HepG2 (cell line): Measurements from ENCODE around the gene CYB5R3. TPM values are rescaled to one million over a fixed set of nuclear protein-coding genes. Genes with fewer than 3 reads are reported as not detected.

Source experiments
- ATAC-seq: fragments of 200-7000 bp; cut with Tn5 transposase; 3 replicates; pipeline ENCODE4 v1.9.1; 2020; ENCODE audit warnings: mild to moderate bottlenecking, moderate library complexity
- BruUV-seq: library from RNA; stranded (reverse); fragments of 400-500 nt; replicated peaks from 2 replicates; lab custom pipeline; 2021; lab: Mats Ljungman, UMichigan
- CTCF ChIA-PET: fragments of 300-600 bp; formaldehyde crosslinking; extraction: SDS; loops from one replicate; lab custom pipeline; 2021; ENCODE audit warnings: low total read pairs, inconsistent platforms, low intra/inter-chr PET ratio; lab: Yijun Ruan, JAX
- POLR2A ChIA-PET: fragments of 350-600 bp; sonication (Branson Sonifier 250); formaldehyde crosslinking; loops from one replicate; lab custom pipeline; 2020; ENCODE audit warnings: antibody characterized with exemption, inconsistent platforms; lab: Yijun Ruan, JAX
- DNase-seq: peaks from one replicate; pipeline ENCODE4 v3.0.0-alpha.2; 2015; ENCODE audit warnings: low spot score
- FAIRE-seq: peaks from 3 replicates; lab custom pipeline; 2011; peaks lifted over from hg19 to GRCh38; lab: Jason Lieb, UNC
- H2AFZ ChIP-seq: one replicate; pipeline ENCODE4 v1.6.1; 2011; ENCODE audit warnings: low read length, inconsistent platforms
- H3K27ac ChIP-seq: fragments of 300-600 bp; 3 replicates; pipeline ENCODE4 v1.8.0; 2011; ENCODE audit warnings: mixed run types, mild to moderate bottlenecking, mixed read lengths, low read length, inconsistent platforms; ENCODE audit not compliant: insufficient read depth; ENCODE audit errors: extremely low read length
- H3K27me3 ChIP-seq, 2 experiments: fragments of 200-600 bp in 1 of 2; 2 replicates in 1 of 2; 3 replicates in 1 of 2; pipeline versions ENCODE4 v1.6.0 to v1.8.0; 2011; ENCODE audit warnings: low read length in 2 of 2, mild to moderate bottlenecking in 2 of 2, moderate library complexity in 2 of 2, inconsistent platforms in 1 of 2; ENCODE audit not compliant: insufficient read depth in 2 of 2, control insufficient read depth in 1 of 2
- H3K36me3 ChIP-seq, 2 experiments: fragments of 200-600 bp in 1 of 2; replicated peaks in 1 of 2; 2 replicates in 1 of 2; 3 replicates in 1 of 2; pipeline versions ENCODE4 v1.5.1 to v1.8.0; 2011; ENCODE audit warnings: low read length in 2 of 2, inconsistent platforms in 1 of 2; ENCODE audit not compliant: insufficient read depth in 2 of 2, control insufficient read depth in 1 of 2
- H3K4me1 ChIP-seq: 2 replicates; pipeline ENCODE4 v1.5.1; 2012; ENCODE audit warnings: low read length, inconsistent platforms; ENCODE audit not compliant: insufficient read depth
- H3K4me2 ChIP-seq: 2 replicates; pipeline ENCODE4 v1.6.0; 2011; ENCODE audit warnings: low read depth, low read length, inconsistent platforms
- H3K4me3 ChIP-seq, 3 experiments: fragments of 200-600 bp in 1 of 3; sonication (generic), shearing (Covaris generic) in 1 of 3; replicated peaks in 1 of 3; 2 replicates each; pipeline ENCODE4 v1.5.1; 2011 to 2016; ENCODE audit warnings: low read length in 3 of 3, inconsistent platforms in 2 of 3, low read depth in 2 of 3, mild to moderate bottlenecking in 2 of 3, control low read depth in 1 of 3, mixed read lengths in 1 of 3; ENCODE audit not compliant: insufficient read depth in 1 of 3
- H3K79me2 ChIP-seq: one replicate; pipeline ENCODE4 v1.6.1; 2011; ENCODE audit warnings: low read length, inconsistent platforms; ENCODE audit not compliant: insufficient read depth
- H3K9ac ChIP-seq: 2 replicates; pipeline ENCODE4 v1.6.0; 2011; ENCODE audit warnings: mild to moderate bottlenecking, low read depth, low read length, inconsistent platforms; ENCODE audit not compliant: insufficient read depth
- H3K9me3 ChIP-seq: 2 replicates; pipeline ENCODE4 v1.5.1; 2012; ENCODE audit warnings: mild to moderate bottlenecking, low read length
- H4K20me1 ChIP-seq: 2 replicates; pipeline ENCODE4 v1.6.0; 2011; ENCODE audit warnings: inconsistent platforms, mild to moderate bottlenecking, low read length, moderate library complexity; ENCODE audit not compliant: insufficient read depth
- ATF4 ChIP-seq, 2 experiments: fragments of 450-650 bp in 1 of 2; sonication (generic) in 1 of 2; formaldehyde crosslinking; IDR thresholded peaks; 2 replicates each; pipeline versions ENCODE4 v1.5.0 to v1.8.0; 2020 to 2022; ENCODE audit warnings: mild to moderate bottlenecking in 1 of 2, missing genetic modification reagents in 1 of 2
- CENPX ChIP-seq: sonication (generic); formaldehyde crosslinking; IDR thresholded peaks from 2 replicates; pipeline ENCODE4 v1.9.0; 2021; ENCODE audit warnings: mild to moderate bottlenecking, missing genetic modification reagents, moderate library complexity
- DBP ChIP-seq: sonication (generic); formaldehyde crosslinking; IDR thresholded peaks from 2 replicates; pipeline ENCODE4 v1.4.0; 2020; ENCODE audit warnings: missing genetic modification reagents; ENCODE audit errors: not compliant biosample characterization
- HOXA5 ChIP-seq: sonication (generic); formaldehyde crosslinking; IDR thresholded peaks from 2 replicates; pipeline ENCODE4 v1.4.0; 2020; ENCODE audit warnings: missing genetic modification reagents
- KDM5A ChIP-seq: fragments of 200-600 bp; sonication (generic); IDR thresholded peaks from 2 replicates; pipeline ENCODE4 v1.7.0; 2018; ENCODE audit warnings: antibody characterized with exemption, mild to moderate bottlenecking, low read length, borderline replicate concordance
- KMT2B ChIP-seq: IDR thresholded peaks from 2 replicates; pipeline ENCODE4 v1.6.1; 2016; ENCODE audit warnings: missing genetic modification reagents, missing compliant biosample characterization
- PHF21A ChIP-seq: sonication (generic); formaldehyde crosslinking; IDR thresholded peaks from 2 replicates; pipeline ENCODE4 v1.5.0; 2020; ENCODE audit warnings: mild to moderate bottlenecking, missing genetic modification reagents
- ZBTB38 ChIP-seq: sonication (generic); formaldehyde crosslinking; IDR thresholded peaks from 2 replicates; pipeline ENCODE4 v1.5.1; 2020; ENCODE audit warnings: mild to moderate bottlenecking, missing genetic modification reagents
- ZFP37 ChIP-seq: sonication (generic); formaldehyde crosslinking; IDR thresholded peaks from 2 replicates; pipeline ENCODE4 v1.4.0; 2020; ENCODE audit warnings: missing genetic modification reagents, borderline replicate concordance
- ZNF101 ChIP-seq: sonication (generic); formaldehyde crosslinking; IDR thresholded peaks from 2 replicates; pipeline ENCODE4 v1.4.0; 2020; ENCODE audit warnings: mild to moderate bottlenecking, low read depth, missing genetic modification reagents, borderline replicate concordance
- ZNF335 ChIP-seq: sonication (generic); formaldehyde crosslinking; IDR thresholded peaks from 2 replicates; pipeline ENCODE4 v1.4.0; 2020; ENCODE audit warnings: missing genetic modification reagents
- ZNF776 ChIP-seq: sonication (generic); formaldehyde crosslinking; IDR thresholded peaks from 2 replicates; pipeline ENCODE4 v1.4.0; 2020; ENCODE audit warnings: mild to moderate bottlenecking, missing genetic modification reagents
- whole genome bisulfite sequencing: methylation state at CpG from one replicate; pipeline ENCODE4 v1.1.6; 2017; ENCODE audit warnings: low lambda C conversion rate; 5-methylcytosine and 5-hydroxymethylcytosine counted together
- in situ Hi-C: cut with HindIII; loops from 2 replicates; pipeline ENCODE4 v1.10.0; 2017; ENCODE audit warnings: low pct_unique_long_range_greater_than_20kb; ENCODE audit not compliant: extremely low pct_ligation_motif_present
- intact Hi-C: fragments of 100-400 bp; cut with micrococcal nuclease; formaldehyde crosslinking; loops from one replicate; pipeline ENCODE4 v1.10.0; 2022; ENCODE audit not compliant: unreplicated experiment
- polyA plus RNA-seq, 8 experiments: library from polyadenylated mRNA; depleted of rRNA in 3 of 8; stranded (reverse) in 7 of 8; unstranded in 1 of 8; fragments of >200 nt; fragmentation: Illumina TruSeq in 4 of 8; extraction: Trizol in 4 of 8; gene quantifications; 2 replicates each; pipeline versions ENCODE4 v1.2.1 to v1.2.3, GENCODE V29; 2011 to 2016; ENCODE audit warnings: low read depth in 4 of 8, missing spikeins in 1 of 8, mixed read lengths in 1 of 8; ENCODE audit not compliant: insufficient read depth in 1 of 8
- total RNA-seq, 5 experiments: library from RNA; depleted of rRNA; stranded (reverse); fragments of >200 nt; fragmentation: Illumina TruSeq; extraction: Trizol; gene quantifications; 2 replicates each; pipeline ENCODE4 v1.2.3, GENCODE V29; 2016; ENCODE audit warnings: low read depth in 1 of 5

The CYB5R3 gene
- total and polyA plus RNA-seq, 2 of the 13 experiments (the other 11 are each of a cell fraction or from before 2014, with no cell fraction given), result 32.4 to 305 TPM

GRCh38 chr22:42611051-42611450, 38.1 kb downstream of the CYB5R3 start (continued):
- TF ChIP-seq ATF4 (CRISPR knock-in tag; IDR thresholded peaks at IDR 0.05) (no peak), ZNF776 (CRISPR knock-in tag) (no peak), KMT2B (CRISPR knock-in tag) (no peak), ZNF101 (CRISPR knock-in tag) (no peak), PHF21A (CRISPR knock-in tag) (no peak), ZFP37 (no peak), DBP (CRISPR knock-in tag) (no peak)

- no peak for ATAC-seq
- DNase-seq, result no peak
- Histone ChIP-seq H3K4me2 (no peak overlapping the region), H3K79me2 (peaks cover 82% of the 10 kb centered on the region), H3K9me3 (no peaks in the 10 kb centered on the region), H4K20me1 (peaks cover 30% of the 10 kb centered on the region), H3K4me1 (peaks cover 74% of the 10 kb centered on the region), H2AFZ (no peak overlapping the region), H3K27ac (no peak overlapping the region), H3K9ac (no peak overlapping the region), H3K27me3 (no peaks in the 10 kb centered on the region; a peak in 1 of 5 replicates), H3K36me3 (peaks cover 10 to 21% of the 10 kb centered on the region in 2 experiments; a peak in 4 of 5 replicates), H3K4me3 (no peak overlapping the region)
- 90% methylated on average over 5 of the region's 5 CpGs for WGBS
- no peak for TF ChIP-seq KDM5A
- no peak for TF ChIP-seq CENPX (CRISPR knock-in tag)
- TF ChIP-seq ZNF335 (CRISPR knock-in tag), result no peak
- TF ChIP-seq ZBTB38 (CRISPR knock-in tag), result peak; percentile 81
- no peak for TF ChIP-seq HOXA5
- intact Hi-C loops, result loop anchor here (5.0 to 10.0 kb wide), 2 partner anchors 58 to 95 kb away; partner anchors contain the start of genes RRP7A and SERHL2
- in situ Hi-C loops, result no loop called here
- CTCF ChIA-PET, result no interaction called here
- BruUV-seq, result no TSS peak
- FAIRE-seq, result no peak
- POLR2A ChIA-PET, result no interaction called here
Observed at GRCh38 chr22:42610186-42610585, 39.0 kb downstream of the CYB5R3 start.
